ENCODE measurements around the gene CTNS. TPM values are rescaled to one million over a fixed set of nuclear protein-coding genes. Genes with fewer than 3 reads are reported as not detected.

Gene CTNS
- total RNA-seq, 1 experiment from 2014 or later, result 8.9 TPM

DNA sequence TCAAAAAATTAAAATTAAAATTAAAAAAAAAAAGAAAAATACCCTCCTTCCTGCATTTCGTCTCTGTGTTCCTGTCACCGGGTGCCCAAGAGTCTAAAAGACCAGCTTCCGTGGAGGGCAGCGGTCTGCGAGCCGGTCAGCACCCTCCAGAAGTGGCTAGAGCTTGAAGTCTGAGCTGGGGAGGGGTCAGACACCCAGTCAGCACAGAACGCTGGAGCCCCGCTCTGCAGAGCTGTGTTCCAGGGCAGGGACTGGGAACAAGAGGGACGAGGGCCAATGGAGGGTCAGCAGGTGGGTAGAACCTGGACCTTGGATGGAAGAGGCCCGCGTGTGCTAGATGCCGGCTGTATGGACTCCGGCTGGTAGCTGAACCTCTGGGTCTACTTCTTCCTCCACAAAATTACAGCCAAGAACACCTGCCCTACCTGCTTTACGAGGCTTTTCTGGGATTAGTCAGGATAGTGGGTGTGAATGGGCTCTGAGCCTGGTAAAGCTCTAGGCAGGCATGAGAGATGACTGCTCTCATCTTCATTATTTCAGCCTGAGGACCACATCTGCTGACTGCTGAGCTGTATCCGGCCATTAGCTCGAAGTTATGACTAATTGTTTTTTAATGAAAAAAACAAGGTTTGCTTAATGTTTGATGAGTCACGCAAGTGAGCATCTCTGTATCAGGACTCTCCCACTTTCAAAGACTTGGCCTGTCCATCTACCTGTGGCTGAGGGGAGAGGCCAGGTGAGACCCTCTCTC lies 33.3 kb upstream of the CTNS start:
- H3K27ac ChIP-seq, result no peak overlapping the region
- H3K27me3 ChIP-seq (replicated peaks), result no peaks in the 10 kb centered on the region
- DNase-seq (ENCODE audit: low read depth in 1 of 2, low spot score in 2 of 2), result no peak
- H3K9me3 ChIP-seq (replicated peaks), result no peaks in the 10 kb centered on the region
- no peaks in the 10 kb centered on the region for H3K4me1 ChIP-seq (replicated peaks)
- no peaks in the 10 kb centered on the region for H3K36me3 ChIP-seq
- H3K4me3 ChIP-seq, result no peak overlapping the region

DNA sequence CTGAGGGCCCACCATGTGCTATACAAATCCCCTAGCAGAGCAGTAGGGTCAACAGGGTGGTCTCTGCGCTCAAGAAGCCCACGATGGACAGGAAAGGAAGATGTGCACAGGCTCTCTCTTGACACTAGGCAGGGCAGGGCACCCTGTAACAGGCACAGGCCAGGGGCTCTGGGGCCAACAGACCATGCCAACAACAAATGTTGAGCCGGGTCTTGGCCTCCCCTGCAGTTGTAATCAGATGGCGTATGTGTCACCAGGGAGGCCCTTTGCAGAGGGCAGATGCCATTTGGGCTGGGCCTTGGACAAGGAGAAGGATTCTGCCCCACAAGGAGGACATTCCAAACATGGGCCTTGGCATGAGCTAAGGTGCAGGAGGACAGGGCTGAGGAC lies 32.7 kb upstream of the CTNS start:
- no peak overlapping the region for H3K4me3 ChIP-seq
- no peaks in the 10 kb centered on the region for H3K4me1 ChIP-seq (replicated peaks)
- no peak for DNase-seq (ENCODE audit: low read depth in 1 of 2, low spot score in 2 of 2)
- H3K36me3 ChIP-seq, result no peaks in the 10 kb centered on the region
- H3K9me3 ChIP-seq (replicated peaks), result no peaks in the 10 kb centered on the region
- no peak overlapping the region for H3K27ac ChIP-seq
- no peaks in the 10 kb centered on the region for H3K27me3 ChIP-seq (replicated peaks)

DNA sequence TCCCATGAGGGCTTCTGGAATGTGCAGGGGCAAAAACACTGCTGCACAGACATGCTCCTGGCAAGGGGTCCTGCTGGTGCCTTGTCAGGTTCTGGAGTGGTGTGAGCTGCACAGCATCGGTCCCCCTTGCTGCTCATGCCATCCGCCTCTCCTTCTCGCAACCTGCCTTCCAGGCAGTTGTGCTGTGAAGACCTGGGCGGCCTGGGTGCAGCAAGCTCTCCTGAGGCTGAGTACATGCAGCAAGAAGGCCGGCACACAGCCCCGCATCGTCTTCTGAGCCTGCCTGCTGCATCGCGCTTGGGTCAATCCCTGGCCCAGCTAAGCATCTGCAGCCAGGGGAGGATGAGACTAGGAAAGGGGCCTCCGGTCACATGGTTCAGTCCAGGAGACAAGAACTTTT lies 26.9 kb upstream of the CTNS start:
- Histone ChIP-seq H3K27me3 (replicated peaks) (no peaks in the 10 kb centered on the region), H3K36me3 (peaks cover 23% of the 10 kb centered on the region), H3K4me3 (no peak overlapping the region), H3K27ac (no peak overlapping the region), H3K4me1 (replicated peaks) (no peaks in the 10 kb centered on the region), H3K9me3 (replicated peaks) (no peaks in the 10 kb centered on the region)
- no peak for DNase-seq (ENCODE audit: low read depth in 1 of 2, low spot score in 2 of 2)

DNA sequence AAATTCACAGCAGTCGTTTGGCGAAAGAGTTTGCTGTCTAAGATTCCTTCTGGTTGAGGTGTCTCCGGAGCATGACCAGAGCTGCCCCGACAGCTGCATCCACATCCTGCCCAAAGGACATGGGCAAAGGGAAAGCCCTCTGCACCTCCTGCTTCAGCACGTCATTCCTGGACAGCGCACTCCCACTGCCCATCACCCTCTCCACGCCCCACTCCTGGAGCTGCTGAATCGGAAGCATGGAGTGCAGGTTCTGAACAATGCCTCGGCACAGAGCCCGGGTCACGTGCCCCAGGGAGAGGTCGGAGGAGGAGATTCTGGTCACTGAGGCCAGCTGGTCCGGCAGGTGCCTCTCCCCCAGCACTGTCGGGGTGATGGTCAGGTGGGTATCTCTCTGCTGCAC lies 26.0 kb upstream of the CTNS start:
- no peak for DNase-seq (ENCODE audit: low read depth in 1 of 2, low spot score in 2 of 2)
- no peaks in the 10 kb centered on the region for H3K4me1 ChIP-seq (replicated peaks)
- H3K9me3 ChIP-seq (replicated peaks), result no peaks in the 10 kb centered on the region
- no peaks in the 10 kb centered on the region for H3K27me3 ChIP-seq (replicated peaks)
- H3K36me3 ChIP-seq, result peaks cover 26% of the 10 kb centered on the region
- H3K4me3 ChIP-seq, result no peak overlapping the region
- no peak overlapping the region for H3K27ac ChIP-seq

DNA sequence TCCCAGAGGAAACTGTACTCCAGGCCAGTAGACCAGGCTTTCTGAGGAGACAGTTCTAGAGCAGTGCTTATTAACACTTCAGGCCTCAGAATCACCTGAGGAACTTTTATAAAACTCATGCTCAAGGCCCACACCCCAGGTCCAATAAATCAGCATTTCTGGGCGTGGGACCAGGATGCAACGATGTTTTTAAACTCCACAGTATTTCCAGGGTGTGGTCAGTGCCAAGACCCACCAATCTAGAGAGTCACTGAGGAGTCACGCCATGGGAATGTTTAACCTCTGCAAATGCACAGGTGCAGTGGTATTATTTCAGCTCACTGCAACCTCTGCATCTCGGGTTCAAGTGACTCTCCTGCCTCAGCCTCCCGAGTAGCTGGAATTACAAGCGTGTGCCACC lies 23.4 kb upstream of the CTNS start:
- no peak for DNase-seq (ENCODE audit: low read depth in 1 of 2, low spot score in 2 of 2)
- H3K27ac ChIP-seq, result no peak overlapping the region
- no peaks in the 10 kb centered on the region for H3K9me3 ChIP-seq (replicated peaks)
- H3K36me3 ChIP-seq, result peaks cover 38% of the 10 kb centered on the region
- H3K27me3 ChIP-seq (replicated peaks), result no peaks in the 10 kb centered on the region
- no peak overlapping the region for H3K4me3 ChIP-seq
- no peaks in the 10 kb centered on the region for H3K4me1 ChIP-seq (replicated peaks)

DNA sequence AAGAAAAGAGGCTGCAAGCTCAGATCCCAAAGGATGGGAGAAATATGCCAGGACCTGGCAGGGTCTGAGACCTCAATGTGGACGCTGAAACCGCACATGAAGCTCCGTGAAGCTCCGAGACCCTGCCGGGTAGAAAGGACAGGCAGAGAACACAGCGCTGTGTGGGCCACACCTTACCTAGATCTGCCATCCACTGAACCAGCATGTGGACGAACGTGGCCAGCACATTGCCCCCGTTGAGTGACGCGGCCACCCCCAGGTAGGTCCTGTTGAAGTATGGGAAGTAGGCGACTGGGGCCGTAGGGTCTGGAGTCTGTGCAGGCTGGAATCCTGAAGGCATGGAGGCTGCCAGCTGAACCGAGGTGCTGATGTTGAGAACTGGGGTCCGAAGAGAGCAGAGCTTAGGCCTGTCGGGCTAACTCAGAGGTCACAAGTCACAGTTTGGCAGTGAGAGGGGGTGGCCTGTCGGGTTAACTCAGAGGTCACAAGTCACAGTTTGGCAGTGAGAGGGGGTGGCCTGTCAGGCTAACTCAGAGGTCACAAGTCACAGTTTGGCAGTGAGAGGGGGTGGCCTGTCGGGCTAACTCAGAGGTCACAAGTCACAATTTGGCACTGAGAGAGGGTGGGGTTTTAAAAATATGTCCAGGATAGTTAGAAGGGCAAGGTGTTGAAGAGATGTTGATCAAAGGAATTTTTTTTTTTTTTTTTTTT lies 21.2 kb upstream of the CTNS start:
- H3K27ac ChIP-seq, result no peak overlapping the region
- no peak overlapping the region for H3K4me3 ChIP-seq
- peaks cover 31% of the 10 kb centered on the region for H3K36me3 ChIP-seq
- no peaks in the 10 kb centered on the region for H3K9me3 ChIP-seq (replicated peaks)
- no peak for DNase-seq (ENCODE audit: low read depth in 1 of 2, low spot score in 2 of 2)
- no peaks in the 10 kb centered on the region for H3K4me1 ChIP-seq (replicated peaks)
- no peaks in the 10 kb centered on the region for H3K27me3 ChIP-seq (replicated peaks)

DNA sequence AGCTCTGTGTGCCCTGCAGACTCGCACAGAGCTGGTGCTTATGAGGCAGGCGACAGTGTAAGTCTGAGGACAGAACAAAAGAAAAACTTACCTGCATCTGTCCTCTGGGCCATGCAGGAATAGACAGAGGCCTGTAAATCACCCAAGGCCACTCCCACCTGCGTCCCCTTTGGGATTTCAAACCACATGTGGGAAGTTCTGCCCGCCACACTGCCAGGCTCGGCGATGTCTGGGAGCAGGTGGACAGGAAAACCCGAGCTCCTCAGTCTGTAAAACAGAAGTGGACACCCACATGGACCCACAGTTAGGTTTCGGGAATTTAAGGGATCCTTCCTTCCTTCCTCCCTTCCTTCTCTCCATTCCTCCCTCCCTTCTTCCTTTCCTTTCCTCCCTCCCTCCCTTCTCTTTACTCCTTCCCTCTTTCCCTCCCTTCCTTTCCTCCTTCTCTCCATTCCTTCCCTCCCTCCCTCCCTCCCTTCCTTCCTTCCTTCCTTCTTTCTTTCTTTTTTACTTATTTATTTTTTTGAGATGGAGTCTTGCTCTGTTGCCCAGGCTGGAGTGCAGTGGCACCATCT lies 15.3 kb upstream of the CTNS start:
- DNase-seq (ENCODE audit: low read depth in 1 of 2, low spot score in 2 of 2), result no peak
- no peak overlapping the region for H3K4me3 ChIP-seq
- H3K27ac ChIP-seq, result no peak overlapping the region

DNA sequence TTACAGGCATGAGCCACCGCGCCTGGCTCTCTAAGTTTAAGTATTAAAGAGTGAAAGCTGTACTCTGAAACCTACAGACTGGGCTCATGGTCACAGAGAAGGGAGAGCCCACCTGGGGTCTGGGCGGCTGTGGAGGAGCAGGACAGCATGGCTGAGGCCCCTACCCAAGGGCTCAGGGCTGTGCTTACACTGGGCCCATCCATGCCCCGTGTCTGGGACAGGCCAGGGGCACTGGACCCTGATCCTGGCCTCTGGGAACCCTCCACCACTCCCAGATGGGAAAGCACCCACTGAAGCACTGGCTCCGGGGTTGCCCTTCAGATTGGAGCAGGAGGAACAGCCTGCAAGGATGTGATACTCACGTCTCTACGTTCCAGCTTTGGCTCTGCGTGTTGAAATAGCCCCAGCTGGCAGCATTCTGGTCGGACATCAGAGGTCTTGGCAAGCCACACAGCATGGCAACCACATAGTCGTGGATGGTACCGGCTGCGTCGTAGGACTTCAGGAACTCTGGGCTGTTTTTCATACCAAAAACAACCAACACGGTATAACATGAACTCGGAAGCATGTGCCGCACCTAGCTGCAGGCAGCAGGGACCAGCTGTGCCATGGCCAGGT lies 13.5 kb upstream of the CTNS start:
- Histone ChIP-seq H3K27ac (no peak overlapping the region), H3K4me1 (replicated peaks) (no peaks in the 10 kb centered on the region), H3K36me3 (peaks cover 40% of the 10 kb centered on the region), H3K4me3 (no peak overlapping the region), H3K27me3 (replicated peaks) (no peaks in the 10 kb centered on the region), H3K9me3 (replicated peaks) (no peaks in the 10 kb centered on the region)
- DNase-seq (ENCODE audit: low read depth in 1 of 2, low spot score in 2 of 2), result no peak

More for the DNA sequence above, 15.3 kb upstream of the CTNS start:
- Histone ChIP-seq H3K4me1 (replicated peaks) (no peaks in the 10 kb centered on the region), H3K27me3 (replicated peaks) (no peaks in the 10 kb centered on the region), H3K36me3 (peaks cover 46% of the 10 kb centered on the region), H3K9me3 (replicated peaks) (no peaks in the 10 kb centered on the region)

DNA sequence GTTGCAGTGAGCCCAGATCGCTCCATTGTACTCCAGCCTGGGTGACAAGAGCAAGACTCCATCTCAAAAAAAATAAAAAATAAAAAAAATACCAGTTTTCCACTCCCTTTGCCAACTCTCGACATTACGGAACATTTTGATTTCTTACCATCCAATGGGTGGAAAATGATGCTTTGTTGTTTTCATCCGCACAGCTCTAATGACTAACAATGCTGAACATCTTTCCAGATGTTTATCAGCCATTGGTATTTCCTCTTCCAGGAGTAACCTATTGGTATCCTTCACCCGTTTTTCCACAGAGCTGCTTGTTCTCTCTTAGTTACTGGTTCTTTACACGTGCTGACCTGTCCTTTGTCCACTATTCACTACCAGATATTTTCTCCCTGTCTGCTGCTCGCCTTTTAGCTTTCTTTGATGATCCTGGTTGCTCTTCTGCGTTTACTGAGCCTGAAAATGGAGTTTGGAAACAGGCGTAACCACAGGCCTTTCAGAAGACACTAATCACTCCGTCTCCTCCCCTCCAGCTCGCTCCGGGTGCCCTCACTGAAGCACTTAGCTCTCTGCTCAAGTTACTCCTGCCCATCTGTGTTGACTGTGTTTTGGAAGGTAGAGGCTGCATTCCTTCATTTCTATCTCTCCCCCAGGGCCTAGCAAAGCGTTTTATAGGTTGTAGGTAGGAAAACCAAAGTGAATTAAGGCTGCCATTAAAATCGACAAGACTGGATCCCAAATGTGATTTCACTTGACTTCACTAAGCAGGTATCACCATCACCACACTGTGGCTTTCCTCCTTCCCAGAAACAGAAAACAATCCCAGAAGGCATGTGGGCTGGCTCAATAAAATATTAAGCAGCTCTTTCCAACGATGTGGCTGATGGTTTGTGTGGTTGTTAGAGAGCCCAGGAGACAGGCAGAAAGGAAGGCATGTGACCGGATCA lies 9.5 kb upstream of the CTNS start:
- Histone ChIP-seq H3K36me3 (peaks cover 39% of the 10 kb centered on the region), H3K9me3 (replicated peaks) (no peaks in the 10 kb centered on the region), H3K27me3 (replicated peaks) (no peaks in the 10 kb centered on the region), H3K4me1 (replicated peaks) (no peaks in the 10 kb centered on the region), H3K4me3 (no peak overlapping the region), H3K27ac (no peak overlapping the region)
- no peak for DNase-seq (ENCODE audit: low read depth in 1 of 2, low spot score in 2 of 2)

DNA sequence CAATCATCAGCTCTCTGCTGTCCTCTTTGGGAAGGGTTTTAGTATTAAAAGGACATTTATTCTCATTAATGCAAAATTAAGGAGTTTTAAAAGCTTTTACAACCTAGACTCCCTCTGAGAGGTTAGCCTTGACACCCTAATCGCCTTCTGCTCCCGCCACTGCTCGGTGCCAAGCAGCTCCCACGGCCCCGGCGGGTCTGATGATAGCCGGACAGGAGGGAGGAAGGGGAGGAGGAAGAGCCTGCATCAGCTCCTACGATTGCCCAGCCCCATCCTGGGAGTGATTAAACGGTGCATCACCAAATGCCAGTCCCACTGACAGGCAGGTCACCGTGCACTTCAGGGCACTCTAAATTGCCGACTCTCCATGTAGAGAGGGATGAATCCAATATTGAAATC lies 8.8 kb upstream of the CTNS start:
- H3K4me3 ChIP-seq, result no peak overlapping the region
- no peaks in the 10 kb centered on the region for H3K4me1 ChIP-seq (replicated peaks)
- H3K36me3 ChIP-seq, result peaks cover 36% of the 10 kb centered on the region
- H3K9me3 ChIP-seq (replicated peaks), result no peaks in the 10 kb centered on the region
- no peaks in the 10 kb centered on the region for H3K27me3 ChIP-seq (replicated peaks)
- no peak for DNase-seq (ENCODE audit: low read depth in 1 of 2, low spot score in 2 of 2)
- no peak overlapping the region for H3K27ac ChIP-seq

DNA sequence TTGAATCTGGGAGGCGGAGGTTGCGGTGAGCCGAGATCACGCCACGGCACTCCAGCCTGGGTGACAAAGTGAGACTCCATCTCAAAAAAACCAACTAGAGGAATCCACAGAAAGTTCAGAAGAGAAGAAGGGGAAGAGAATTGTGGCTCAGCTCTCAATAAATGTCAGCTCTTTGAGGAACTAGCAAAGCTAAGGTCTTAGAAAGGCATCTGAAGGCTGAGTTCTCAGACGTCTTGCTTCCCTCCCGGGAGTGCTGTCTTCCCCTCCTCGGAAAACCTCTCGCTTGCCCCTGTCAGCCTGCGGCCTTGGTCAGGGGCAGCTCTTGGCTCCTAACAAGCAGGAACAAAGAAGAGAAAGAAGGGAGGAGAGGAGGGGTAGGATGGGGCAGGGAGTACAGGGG lies 5.8 kb upstream of the CTNS start:
- peaks cover 19% of the 10 kb centered on the region for H3K36me3 ChIP-seq
- no peak overlapping the region for H3K27ac ChIP-seq
- H3K9me3 ChIP-seq (replicated peaks), result no peaks in the 10 kb centered on the region
- no peaks in the 10 kb centered on the region for H3K27me3 ChIP-seq (replicated peaks)
- H3K4me1 ChIP-seq (replicated peaks), result peaks cover 10% of the 10 kb centered on the region
- no peak for DNase-seq (ENCODE audit: low read depth in 1 of 2, low spot score in 2 of 2)
- no peak overlapping the region for H3K4me3 ChIP-seq

DNA sequence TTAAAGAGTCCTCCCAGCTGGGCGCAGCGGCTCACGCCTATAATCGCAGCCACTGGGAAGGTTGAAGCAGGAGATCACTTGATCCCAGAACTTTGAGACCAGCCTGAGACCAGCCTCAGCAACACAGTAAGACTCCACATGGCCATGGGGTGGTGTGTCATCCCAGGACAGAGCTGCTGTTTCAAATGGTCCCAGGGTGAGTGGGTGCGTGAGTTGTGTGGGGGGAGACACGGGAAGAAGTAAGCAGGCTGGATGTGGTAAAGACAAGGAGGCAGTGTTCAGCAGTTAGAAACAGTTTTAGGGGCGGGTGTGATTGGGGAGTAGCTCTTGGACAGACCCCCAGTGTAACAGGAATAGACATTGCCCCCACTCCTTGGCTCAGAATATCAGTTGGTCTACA lies 4.3 kb upstream of the CTNS start:
- Histone ChIP-seq H3K27ac (no peak overlapping the region), H3K36me3 (peaks cover 23% of the 10 kb centered on the region), H3K4me1 (replicated peaks) (peaks cover 17% of the 10 kb centered on the region), H3K27me3 (replicated peaks) (no peaks in the 10 kb centered on the region), H3K4me3 (no peak overlapping the region), H3K9me3 (replicated peaks) (no peaks in the 10 kb centered on the region; the same call in 1 of the 2 replicates)
- DNase-seq (ENCODE audit: low read depth in 1 of 2, low spot score in 2 of 2), result no peak

DNA sequence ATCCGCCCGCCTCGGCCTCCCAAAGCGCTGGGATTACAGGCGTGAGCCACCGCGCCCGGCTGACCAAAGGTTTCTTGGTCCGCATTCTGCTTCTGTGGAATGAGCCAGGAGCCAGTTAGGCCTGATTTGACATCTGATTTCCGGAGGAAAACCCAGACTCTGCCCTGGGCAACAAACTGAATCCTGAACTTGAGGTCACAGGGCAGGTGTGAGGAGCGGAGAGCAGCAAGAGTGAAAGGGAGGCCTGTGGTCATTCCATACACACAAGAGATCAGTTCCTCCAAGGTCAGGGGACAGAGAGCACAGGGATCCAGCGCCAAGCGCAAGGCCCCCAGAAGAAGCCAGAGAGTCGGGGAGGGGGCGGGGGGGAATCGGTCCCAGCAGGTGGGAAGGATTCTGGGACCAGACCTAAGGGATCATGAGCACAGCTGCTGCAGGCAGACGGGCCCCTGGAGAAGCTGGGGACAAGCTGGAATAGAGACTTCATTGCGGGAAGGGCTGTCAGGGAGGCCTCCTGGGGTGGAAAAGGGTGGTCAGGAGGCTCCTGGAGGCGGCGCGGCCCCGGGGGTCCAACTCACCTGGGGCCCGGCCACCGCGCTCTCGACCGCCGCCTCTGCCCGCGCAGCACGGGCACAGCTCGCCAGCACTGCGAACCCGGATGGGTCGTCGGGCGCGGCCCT lies 946 bp upstream of the CTNS start:
- no peak for DNase-seq (ENCODE audit: low read depth in 1 of 2, low spot score in 2 of 2)
- no peak overlapping the region for H3K27ac ChIP-seq
- peaks cover 11% of the 10 kb centered on the region; the same call in 1 of the 2 replicates for H3K36me3 ChIP-seq
- H3K4me1 ChIP-seq (replicated peaks), result peaks cover 22% of the 10 kb centered on the region
- H3K9me3 ChIP-seq (replicated peaks), result no peaks in the 10 kb centered on the region; the same call in 1 of the 2 replicates
- no peaks in the 10 kb centered on the region for H3K27me3 ChIP-seq (replicated peaks)
- H3K4me3 ChIP-seq, result peak overlapping the region; percentile 80
